Activated B cell treated with CpG ODN at 0.5 μM for 24 hours (primary cell): ENCODE data around the gene QRICH1. TPM values are rescaled to one million over a fixed set of nuclear protein-coding genes. Genes with fewer than 3 reads are reported as not detected.
A peak's percentile ranks its signal among the peaks of the same experiment; 100 is the strongest.

Experiments
- ATAC-seq: fragments of 200-7000 bp; cut with Tn5 transposase; one replicate; pipeline ENCODE4 v1.10.0; 2021; ENCODE audit warnings: low read depth, mild to moderate bottlenecking, moderate library complexity
- CTCF ChIA-PET: fragments of 350-600 bp; sonication (Branson Sonifier 250); formaldehyde crosslinking; loops from one replicate; lab custom pipeline; 2021; ENCODE audit warnings: antibody characterized with exemption; lab: Charles Lee
- POLR2A ChIA-PET: fragments of 350-600 bp; sonication (Branson Sonifier 250); formaldehyde crosslinking; loops from one replicate; lab custom pipeline; 2021; ENCODE audit warnings: antibody characterized with exemption; lab: Charles Lee
- DNase-seq: peaks from one replicate; pipeline ENCODE4 v3.0.0; 2022
- H3K27ac Mint-ChIP-seq: one replicate; pipeline ENCODE4 v1.8.0; 2020; ENCODE audit warnings: mixed read lengths
- H3K27me3 Mint-ChIP-seq: one replicate; pipeline ENCODE4 v1.8.0; 2021; ENCODE audit warnings: mixed read lengths
- H3K36me3 Mint-ChIP-seq: one replicate; pipeline ENCODE4 v1.8.0; 2021; ENCODE audit warnings: low read depth, mixed read lengths
- H3K4me1 Mint-ChIP-seq: one replicate; pipeline ENCODE4 v1.8.0; 2021; ENCODE audit warnings: mixed read lengths
- H3K4me3 Mint-ChIP-seq: one replicate; pipeline ENCODE4 v1.8.0; 2020; ENCODE audit warnings: mild to moderate bottlenecking, mixed read lengths
- H3K9me3 Mint-ChIP-seq: one replicate; pipeline ENCODE4 v1.8.0; 2020; ENCODE audit warnings: mixed read lengths
- CTCF ChIP-seq: fragments of 200-600 bp; IDR thresholded peaks from one replicate; pipeline ENCODE4 v1.8.0; 2022; ENCODE audit warnings: antibody characterized with exemption, mild to moderate bottlenecking
- intact Hi-C: fragments of 100-400 bp; cut with micrococcal nuclease; formaldehyde crosslinking; loops from one replicate; pipeline ENCODE4 v1.15.1; 2024
- total RNA-seq: library from RNA; stranded (reverse); gene quantifications from 2 replicates; pipeline ENCODE4 v1.2.3, GENCODE V29; 2022

Gene QRICH1
- total RNA-seq, 1 donor from 2014 or later, result 155 TPM

GRCh38 chr3:49030321-49030720 lies 63.5 kb downstream of the QRICH1 start:
- intact Hi-C loops, result no loop called here
- POLR2A ChIA-PET, result interaction anchor here (1.3 to 2.1 kb wide), 2 partner anchors 23 to 91 kb away, joined by 3 to 6 read pairs; partner anchors contain the start of genes USP19 and WDR6
- Mint-ChIP-seq H3K4me1 (peaks cover 41% of the 10 kb centered on the region), H3K4me3 (no peak overlapping the region), H3K9me3 (no peaks in the 10 kb centered on the region), H3K36me3 (peaks cover 77% of the 10 kb centered on the region), H3K27ac (no peak overlapping the region), H3K27me3 (no peaks in the 10 kb centered on the region)
- DNase-seq, result no peak
- no peak for TF ChIP-seq CTCF
- ATAC-seq, result no peak
- CTCF ChIA-PET, result no interaction called here

GRCh38 chr3:49029563-49029884 lies 64.3 kb downstream of the QRICH1 start:
- Mint-ChIP-seq H3K27ac (peak overlapping the region; percentile 94), H3K27me3 (no peaks in the 10 kb centered on the region), H3K9me3 (no peaks in the 10 kb centered on the region), H3K36me3 (peaks cover 77% of the 10 kb centered on the region), H3K4me1 (peaks cover 48% of the 10 kb centered on the region), H3K4me3 (peak overlapping the region; percentile 93)
- POLR2A ChIA-PET, result interaction anchor here (0.5 to 14.9 kb wide), 29 partner anchors 9 to 942 kb away, joined by 3 to 372 read pairs (median 4); partner anchors contain the start of genes ARIH2, CCDC51, DALRD3 and IP6K2
- intact Hi-C loops, result loop anchor here (1.0 to 10.0 kb wide), 5 partner anchors 8 to 1265 kb away; partner anchors contain the start of genes HYAL3, IFRD2, NAA80 and QRICH1
- no peak for ATAC-seq
- TF ChIP-seq CTCF, result no peak
- DNase-seq, result no peak
- CTCF ChIA-PET, result interaction anchor here (0.6 to 1.7 kb wide), 7 partner anchors 9 to 64 kb away, joined by 3 to 17 read pairs (median 5); partner anchors contain the start of genes DALRD3, QRICH1 and WDR6

GRCh38 chr3:49028673-49029562 lies 65.0 kb downstream of the QRICH1 start, which contains the start of gene IMPDH2:
TSS of gene IMPDH2 (minus strand) at chr3:49029398. CDS start at chr3:49029350, 48 bp downstream.
- no peak for TF ChIP-seq CTCF
- peaks cover 49% of the 10 kb centered on the region for H3K4me1 Mint-ChIP-seq
- ChIA-PET POLR2A (interaction anchor here (0.5 to 14.9 kb wide), 32 partner anchors 8 to 941 kb away, joined by 3 to 372 read pairs (median 4); partner anchors contain the start of genes ARIH2, CCDC51, DALRD3 and IP6K2), CTCF (interaction anchor here (0.6 to 1.7 kb wide), 7 partner anchors 8 to 65 kb away, joined by 3 to 17 read pairs (median 5); partner anchors contain the start of genes DALRD3, QRICH1 and WDR6)
- H3K27me3 Mint-ChIP-seq, result no peaks in the 10 kb centered on the region
- peak; percentile 91 for DNase-seq
- no peaks in the 10 kb centered on the region for H3K9me3 Mint-ChIP-seq
- H3K27ac Mint-ChIP-seq, result peak within 1 kb of the TSS; percentile 94
- peak within 1 kb of the TSS; percentile 93 for H3K4me3 Mint-ChIP-seq
- ATAC-seq, result peak; percentile 90
- H3K36me3 Mint-ChIP-seq, result peaks cover 79% of the 10 kb centered on the region
- intact Hi-C loops, result loop anchor here (1.0 to 10.0 kb wide), 5 partner anchors 8 to 1266 kb away; partner anchors contain the start of genes HYAL3, IFRD2, NAA80 and QRICH1

- H3K4me1 Mint-ChIP-seq, result peaks cover 54% of the 10 kb centered on the region
- TF ChIP-seq CTCF, result no peak
- CTCF ChIA-PET, result interaction anchor here (1.5 to 1.7 kb wide), 2 partner anchors 11 to 40 kb away, joined by 5 to 17 read pairs; partner anchors contain the start of gene DALRD3
- intact Hi-C loops, result loop anchor here (2.0 to 10.0 kb wide), 2 partner anchors 67 to 1267 kb away; partner anchors contain the start of genes HYAL3, IFRD2, NAA80 and QRICH1
- DNase-seq, result no peak
- no peaks in the 10 kb centered on the region for H3K9me3 Mint-ChIP-seq
- POLR2A ChIA-PET, result interaction anchor here (0.6 to 14.9 kb wide), 13 partner anchors 8 to 925 kb away, joined by 3 to 372 read pairs (median 9); partner anchors contain the start of genes ARIH2, DALRD3, P4HTM and QARS1
- ATAC-seq, result no peak
- peak overlapping the region; percentile 94 for H3K27ac Mint-ChIP-seq
- H3K36me3 Mint-ChIP-seq, result peaks cover 85% of the 10 kb centered on the region
- peak overlapping the region; percentile 93 for H3K4me3 Mint-ChIP-seq
- H3K27me3 Mint-ChIP-seq, result no peaks in the 10 kb centered on the region
Observed at GRCh38 chr3:49028298-49028672, 65.6 kb downstream of the QRICH1 start.
